GM18526 (cell line): ENCODE data around the gene MAN1A2.

Experiments
- POLR2A ChIP-seq: IDR thresholded peaks from 3 replicates; pipeline ENCODE4 v1.6.1; 2011; ENCODE audit not compliant: insufficient read length; ENCODE audit errors: extremely low read depth

MAN1A2 gene

DNA sequence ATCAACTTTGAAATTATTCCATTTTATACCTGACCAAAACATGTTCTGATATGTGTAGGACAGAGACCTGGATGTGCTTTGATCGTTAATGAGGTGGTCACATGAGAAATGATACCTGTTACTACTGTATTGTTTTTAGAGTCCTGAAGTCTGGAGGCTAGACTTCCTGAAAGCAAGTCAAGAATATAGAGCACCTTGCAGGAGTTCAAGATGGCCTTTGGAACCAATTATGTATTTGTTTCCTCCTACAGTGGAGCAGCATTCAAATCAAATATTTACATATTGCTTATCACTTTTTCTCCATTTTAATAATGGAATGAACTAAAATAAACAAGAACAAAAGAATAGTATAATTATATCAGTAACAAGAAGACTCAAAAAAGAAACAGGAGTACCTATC lies 155.9 kb downstream of the MAN1A2 start:
- no peak for TF ChIP-seq POLR2A

DNA sequence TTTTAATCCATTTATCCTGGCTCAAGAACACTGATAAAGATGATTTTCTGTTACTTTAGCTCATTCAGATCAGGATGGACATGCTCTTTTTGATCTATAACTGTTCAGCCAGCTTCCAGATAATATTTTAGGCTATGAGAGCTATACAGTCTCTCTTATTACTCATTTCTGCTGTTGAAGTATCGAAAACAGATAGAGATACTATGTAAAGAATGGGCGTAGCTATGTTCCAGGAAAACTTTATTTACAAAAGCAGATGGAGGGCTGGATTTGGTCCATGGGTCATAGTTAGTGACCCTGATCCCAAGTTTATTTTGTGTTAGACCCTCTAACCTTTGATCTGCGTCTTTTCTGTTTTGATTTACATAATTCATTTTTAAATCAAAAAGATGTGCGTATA lies 159.8 kb downstream of the MAN1A2 start:
- TF ChIP-seq POLR2A: no peak

DNA sequence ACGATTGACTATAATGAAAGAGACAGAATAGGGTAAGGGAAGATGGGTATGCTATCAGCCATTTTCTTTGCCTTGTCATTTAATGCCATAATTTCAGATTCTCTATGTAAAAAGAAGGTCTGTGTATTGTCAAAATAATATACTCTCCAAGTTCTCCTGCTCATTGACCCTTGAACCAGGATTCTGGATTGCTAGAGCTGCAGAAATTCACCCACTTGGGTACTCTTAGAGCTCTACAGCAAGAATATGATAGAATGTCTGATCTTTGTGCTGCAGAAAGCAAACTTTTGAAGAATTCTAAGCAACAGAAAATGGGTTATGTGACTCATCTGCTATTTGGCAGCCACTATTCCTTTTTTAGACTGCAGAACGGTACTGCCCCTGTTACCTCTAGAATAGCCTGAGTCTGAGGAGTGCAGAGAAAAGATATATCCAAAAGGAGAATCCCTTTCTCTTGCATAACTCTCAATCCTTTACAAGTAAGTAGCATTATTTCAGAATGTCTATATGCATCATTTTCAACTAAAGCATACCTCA lies 160.4 kb downstream of the MAN1A2 start:
- no peak for TF ChIP-seq POLR2A

DNA sequence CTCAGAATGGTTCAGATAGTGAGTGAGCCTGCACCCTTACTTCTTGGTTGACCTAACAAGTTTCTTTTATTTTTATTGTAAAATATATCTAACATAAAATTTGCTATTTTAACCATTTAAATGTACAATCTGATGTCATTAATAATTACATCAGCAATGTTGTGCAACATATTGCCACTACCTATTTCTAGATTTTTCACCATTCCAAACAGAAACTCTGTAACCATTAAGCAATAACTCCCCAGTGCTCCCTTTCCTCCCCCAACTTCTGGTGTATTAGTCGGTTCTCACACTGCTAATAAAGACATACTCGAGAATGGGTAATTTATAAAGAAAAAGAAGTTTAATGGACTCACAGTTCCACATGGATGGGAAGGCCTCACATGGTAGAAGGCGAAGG lies 162.4 kb downstream of the MAN1A2 start:
- no peak for TF ChIP-seq POLR2A

DNA sequence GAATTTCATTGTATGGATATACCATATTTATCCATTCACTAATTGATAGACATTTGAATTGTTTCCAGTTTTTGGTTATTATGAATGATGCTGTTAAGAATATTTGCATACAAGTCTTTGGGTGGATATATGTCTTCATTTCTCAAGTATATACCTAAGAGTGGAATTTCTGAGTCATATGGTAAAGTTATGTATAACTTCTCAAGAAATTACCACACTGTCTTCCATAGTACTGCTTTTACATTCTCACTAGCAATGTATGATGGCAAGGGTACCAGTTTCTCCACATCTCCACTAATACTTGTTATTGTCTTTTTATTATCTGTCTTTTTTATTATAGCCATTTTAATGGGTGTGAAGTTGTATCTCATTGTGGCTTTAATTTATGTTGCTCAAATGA lies 164.0 kb downstream of the MAN1A2 start:
- no peak for TF ChIP-seq POLR2A

DNA sequence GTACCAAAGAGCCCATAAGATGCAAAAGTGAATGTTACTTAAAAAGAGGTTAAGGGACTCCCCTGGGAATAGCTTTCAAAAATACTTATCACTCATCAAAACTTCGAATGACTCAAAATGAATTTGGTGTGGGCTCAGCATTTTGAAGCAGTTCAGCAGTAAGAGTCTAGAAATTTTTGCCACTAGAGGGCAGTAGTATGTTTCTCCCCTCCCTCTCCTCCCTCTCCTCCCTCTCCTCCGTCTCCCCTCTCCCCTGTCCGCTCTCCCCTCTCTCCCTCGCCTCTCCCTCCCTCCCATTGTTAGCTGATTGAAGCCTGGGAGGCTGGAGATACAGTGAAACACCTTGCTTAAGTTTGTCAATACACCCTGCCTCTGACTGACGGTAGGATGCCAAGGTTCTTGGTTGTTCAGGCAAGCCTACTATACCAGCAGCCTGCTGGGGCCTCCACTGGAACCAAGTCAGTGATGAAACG lies 167.8 kb downstream of the MAN1A2 start:
- TF ChIP-seq POLR2A: no peak

DNA sequence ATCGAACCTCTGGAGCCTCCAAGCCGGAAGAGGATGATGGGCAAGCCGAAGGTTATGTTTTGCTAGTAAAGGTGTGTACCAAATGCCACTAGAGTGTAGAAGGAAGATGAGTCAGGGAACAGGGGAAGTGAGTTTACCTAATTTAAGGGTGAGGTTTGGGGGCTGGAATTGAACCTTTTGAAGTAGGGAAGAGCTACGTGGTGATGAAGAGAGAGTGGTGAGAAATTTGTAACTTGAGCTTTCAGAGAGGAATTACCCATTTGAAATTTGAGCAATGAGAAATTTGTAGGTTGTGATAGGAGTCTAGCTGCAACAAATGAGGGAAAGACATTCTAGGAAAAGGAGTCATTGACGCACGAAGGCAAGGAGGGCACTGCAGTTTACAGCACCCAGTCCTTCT lies 168.6 kb downstream of the MAN1A2 start:
- no peak for TF ChIP-seq POLR2A

DNA sequence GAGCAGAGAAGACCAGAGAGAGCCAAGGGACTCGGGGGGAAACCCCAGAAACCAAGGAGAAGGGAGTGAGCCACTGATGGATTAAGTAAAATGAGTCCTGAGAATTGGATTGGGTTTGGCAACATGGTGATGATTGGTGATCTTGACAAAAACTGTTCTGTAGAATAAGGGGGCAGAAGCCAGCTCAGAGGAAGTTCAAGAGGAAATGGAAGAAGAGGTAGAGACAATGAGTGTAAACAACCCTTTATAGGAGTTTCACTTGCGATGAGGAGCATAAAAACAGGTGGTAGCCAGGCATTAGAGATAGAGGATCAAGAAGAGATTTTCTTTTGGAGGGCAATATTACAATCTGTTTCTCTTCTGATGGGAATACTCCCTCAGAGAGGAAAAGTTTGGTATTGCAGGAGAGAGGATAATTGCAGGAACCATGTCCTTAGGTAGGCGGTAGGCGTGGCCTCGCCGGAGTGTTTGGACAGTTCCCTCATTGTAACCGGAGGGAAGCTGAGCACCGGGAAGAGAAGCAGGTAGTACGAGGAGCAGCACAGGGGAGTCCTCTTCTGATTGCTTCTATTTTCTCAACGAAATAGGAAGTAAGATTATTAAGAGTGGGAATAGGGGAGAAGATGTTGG lies 170.2 kb downstream of the MAN1A2 start:
- TF ChIP-seq POLR2A: no peak

DNA sequence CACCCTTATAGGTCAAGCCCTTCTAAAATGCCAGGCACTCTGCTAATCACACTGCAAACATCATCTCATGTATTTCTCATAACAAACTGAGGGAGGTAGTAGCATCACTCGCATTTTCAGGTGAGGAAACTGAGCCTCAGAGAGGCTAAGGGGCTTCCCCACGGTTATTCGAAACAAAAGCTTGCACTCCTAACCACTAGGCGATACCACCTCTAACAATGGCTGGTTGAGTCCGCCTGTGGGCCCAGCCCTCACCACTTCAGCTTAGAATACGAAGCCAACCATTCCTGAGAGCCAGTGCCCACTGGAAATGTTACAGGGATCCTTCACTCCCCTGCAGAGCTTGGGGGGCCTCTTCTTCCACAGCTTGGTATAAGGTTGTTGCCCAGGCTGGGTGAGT lies 173.3 kb downstream of the MAN1A2 start:
- no peak for TF ChIP-seq POLR2A

DNA sequence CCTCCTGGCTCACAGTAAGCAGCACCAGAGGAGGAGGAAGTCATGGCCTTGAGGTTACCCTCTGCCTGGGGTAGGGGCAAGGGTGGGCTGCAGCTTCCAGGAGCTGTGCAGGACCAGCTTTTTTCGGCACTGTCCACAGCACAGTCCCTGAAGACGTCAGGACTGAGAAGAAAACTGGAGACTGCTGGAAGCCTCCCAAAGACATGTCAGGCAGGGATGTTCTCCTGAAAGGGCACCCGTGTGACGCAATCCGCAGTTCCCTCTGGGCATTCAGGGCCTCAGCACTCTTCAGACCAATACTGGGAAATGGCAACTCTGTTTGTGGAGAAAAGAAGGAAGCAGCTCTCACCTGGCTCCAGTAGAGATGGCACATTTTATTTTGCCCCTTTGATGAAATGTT lies 173.8 kb downstream of the MAN1A2 start:
- TF ChIP-seq POLR2A: no peak

DNA sequence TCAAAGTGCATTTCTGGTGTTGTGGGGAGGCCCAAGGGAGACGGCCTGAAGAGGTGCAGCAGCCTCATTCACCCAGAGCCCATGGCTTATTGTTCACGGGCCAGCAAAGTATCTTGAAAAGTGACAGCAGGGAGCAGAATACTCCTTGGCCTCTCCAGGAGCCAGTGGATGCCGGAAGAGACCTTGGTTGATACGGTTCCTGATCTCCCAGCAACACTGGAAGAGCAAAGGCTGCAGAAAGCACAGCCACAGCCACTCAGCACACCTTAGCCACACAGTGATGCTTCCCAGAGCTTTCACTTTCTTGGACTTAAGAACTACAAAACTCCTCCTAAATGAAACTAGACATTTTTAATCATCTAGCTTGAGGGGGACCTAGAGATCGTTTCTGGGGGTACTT lies 174.3 kb downstream of the MAN1A2 start:
- no peak for TF ChIP-seq POLR2A

DNA sequence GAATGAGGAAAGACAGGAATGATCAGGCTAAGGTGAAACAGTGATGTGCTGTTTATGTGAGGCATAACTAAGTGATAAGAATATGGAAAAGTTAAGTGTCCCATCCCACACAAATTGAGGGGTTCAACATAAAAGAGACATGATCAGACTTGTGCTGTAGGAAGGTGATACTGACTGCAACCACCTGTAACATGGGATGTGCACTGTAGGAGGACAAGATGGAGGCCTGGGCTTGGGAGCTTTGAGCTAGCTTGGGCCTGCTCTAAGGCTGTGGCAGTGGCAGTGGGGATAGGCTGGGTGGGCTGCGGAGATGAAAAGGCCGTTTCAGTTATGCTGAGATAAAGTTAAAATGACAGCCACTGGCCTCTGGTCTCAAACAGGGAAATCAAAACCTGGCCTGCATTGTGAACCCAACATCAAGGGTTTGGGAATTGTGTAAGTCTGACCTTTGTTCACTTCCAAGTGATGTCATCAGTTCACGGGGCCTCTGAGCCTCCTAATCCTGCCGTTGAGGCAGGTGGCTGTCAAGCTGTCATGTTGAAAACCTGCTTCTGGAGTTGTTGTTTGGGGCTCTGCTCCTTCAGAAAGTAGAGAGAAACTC lies 177.4 kb downstream of the MAN1A2 start:
- TF ChIP-seq POLR2A: no peak

DNA sequence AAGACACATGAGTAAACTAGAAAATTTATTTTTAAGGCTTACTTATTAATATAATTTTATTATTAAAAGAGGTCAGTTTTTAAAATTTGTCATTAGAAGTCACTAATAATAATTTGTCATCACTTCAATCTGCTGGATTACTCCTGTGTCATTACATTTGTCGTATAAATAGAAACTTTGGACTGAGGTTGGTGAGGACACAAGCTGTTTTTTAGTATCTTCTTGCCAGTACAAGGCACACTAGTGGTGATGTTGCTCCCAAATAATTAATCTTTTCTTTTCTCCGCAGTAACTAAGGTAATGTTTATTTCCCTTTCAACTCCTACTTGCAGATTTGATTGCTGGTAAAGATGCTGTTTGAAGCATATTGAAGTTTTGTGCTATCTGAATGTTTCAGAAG lies 179.2 kb downstream of the MAN1A2 start:
- no peak for TF ChIP-seq POLR2A

DNA sequence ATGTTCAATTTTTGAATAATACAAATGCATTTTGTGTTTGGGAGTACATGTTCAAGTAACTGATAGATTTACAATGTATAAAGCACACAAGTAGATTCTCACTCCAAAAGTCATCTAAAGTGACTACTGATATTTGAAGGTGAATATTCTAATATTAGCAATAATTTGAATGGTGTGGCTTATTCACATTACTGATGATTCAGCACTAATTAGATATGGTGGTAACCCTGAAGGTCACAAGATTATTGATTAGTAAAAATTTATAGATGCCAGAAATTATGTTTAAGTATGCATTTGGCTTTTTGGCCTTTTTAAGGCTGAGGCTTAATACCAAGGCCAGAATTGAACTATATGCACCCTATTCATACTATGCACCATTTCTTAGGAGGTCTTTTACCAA lies 186.2 kb downstream of the MAN1A2 start:
- TF ChIP-seq POLR2A: no peak

DNA sequence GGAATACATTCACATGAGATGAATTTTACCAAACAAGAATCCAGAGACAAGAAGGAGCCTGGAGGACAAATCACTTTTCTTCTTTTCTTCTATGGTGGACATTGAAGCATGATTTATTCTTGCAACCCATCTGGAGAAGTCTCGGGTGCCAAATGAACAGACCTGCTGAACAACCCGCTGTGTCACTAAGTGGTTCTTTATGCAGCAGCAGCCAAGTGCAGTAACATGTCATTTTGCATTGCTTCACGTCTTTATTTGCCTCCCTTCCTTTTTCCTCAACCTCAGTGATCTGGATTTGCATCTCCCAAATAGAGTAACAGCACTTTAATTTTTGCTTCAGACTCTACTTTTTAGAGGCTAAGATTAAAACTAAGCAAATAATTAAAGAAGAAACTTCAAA lies 188.6 kb downstream of the MAN1A2 start:
- no peak for TF ChIP-seq POLR2A

DNA sequence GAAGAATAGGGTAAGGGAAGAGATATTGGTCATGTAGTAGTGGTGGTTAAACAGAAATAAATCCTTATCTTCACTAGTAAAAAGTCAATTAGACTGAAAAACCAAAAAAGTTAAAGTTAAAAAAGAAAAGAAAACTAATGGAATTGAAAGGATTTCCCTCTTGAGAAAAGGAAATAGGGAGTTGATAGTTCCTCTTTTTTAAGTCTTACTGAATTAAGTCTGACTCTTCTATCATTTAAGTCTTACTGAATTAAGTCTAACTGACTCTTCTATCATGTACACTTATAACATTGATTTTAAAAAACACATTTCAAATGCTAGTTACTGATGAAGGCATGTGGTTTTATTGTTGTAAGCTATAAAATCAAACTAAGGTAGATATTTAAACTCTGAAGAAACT lies 189.1 kb downstream of the MAN1A2 start:
- TF ChIP-seq POLR2A: no peak

DNA sequence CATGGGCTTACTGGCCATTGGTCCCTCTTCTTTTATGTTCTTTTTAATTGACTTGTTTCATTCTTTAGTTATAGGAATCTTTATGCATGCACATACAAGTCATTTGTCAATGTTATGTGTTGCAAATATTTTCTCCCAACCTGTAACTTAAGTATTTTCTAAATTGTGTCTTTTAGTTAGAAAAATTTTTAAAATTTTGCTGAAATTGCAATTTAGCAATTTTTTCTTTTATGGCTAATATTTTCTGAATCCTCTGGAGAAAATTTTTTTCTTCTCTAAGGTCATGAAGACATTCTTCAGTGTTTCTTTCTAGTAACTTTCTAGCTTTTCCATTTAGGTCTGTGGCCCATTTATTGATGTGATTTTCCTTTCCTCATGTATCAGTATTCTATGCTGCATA lies 189.7 kb downstream of the MAN1A2 start:
- no peak for TF ChIP-seq POLR2A

DNA sequence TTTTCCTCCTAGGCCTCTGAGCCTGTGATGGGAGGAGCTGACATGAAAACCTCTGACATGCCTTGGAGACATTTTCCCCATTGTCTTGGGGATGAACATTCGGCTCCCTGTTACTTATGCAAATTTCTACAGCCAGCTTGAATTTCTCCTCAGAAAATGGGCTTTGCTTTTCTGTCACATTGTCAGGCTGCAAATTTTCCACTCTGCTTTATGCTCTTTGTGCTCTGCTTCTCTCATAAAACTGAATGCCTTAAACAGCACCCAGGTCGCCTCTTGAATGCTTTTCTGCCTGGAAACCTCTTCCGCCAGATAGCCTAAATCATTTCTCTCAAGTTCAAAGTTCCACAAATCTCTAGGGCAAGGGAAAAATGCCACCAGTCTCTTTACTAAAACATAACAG lies 191.9 kb downstream of the MAN1A2 start:
- TF ChIP-seq POLR2A: no peak

DNA sequence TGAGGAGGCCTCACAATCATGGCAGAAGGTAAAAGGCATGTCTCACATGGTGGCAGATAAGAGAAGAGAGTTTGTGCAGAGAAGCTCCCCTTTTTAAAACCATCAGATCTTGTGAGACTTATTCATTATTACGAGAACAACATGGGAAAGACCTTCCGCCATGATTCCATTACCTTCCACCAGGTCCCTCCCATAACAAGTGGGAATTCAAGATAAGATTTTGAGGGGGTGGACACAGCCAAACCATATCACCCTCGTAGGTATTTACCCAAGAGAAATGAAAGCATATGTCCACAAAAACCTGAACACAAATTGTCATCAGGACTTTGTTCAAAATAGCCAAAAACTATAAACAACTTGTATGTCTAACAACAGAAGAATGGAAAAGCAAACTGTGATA lies 192.7 kb downstream of the MAN1A2 start:
- TF ChIP-seq POLR2A: no peak
